ENCODE results near the gene PRMT1. TPM values are rescaled to one million over a fixed set of nuclear protein-coding genes. Genes with fewer than 3 reads are reported as not detected.
"Not testable (repeated sequence)": the region's sequence is repeated elsewhere in the genome, so short reads cannot be mapped to it uniquely, and the experiment has no call there.

PRMT1 gene
- total RNA-seq, 1 donor from 2014 or later: 105 TPM

GRCh38 chr19:49718511-49718910 lies 41.4 kb downstream of the PRMT1 start:
- DNase-seq (ENCODE audit: low spot score): no peak

GRCh38 chr19:49718991-49719390 lies 41.9 kb downstream of the PRMT1 start:
- DNase-seq (ENCODE audit: low spot score): no peak

GRCh38 chr19:49719420-49719819 lies 42.3 kb downstream of the PRMT1 start:
- DNase-seq (ENCODE audit: low spot score): not testable (repeated sequence)

DNA sequence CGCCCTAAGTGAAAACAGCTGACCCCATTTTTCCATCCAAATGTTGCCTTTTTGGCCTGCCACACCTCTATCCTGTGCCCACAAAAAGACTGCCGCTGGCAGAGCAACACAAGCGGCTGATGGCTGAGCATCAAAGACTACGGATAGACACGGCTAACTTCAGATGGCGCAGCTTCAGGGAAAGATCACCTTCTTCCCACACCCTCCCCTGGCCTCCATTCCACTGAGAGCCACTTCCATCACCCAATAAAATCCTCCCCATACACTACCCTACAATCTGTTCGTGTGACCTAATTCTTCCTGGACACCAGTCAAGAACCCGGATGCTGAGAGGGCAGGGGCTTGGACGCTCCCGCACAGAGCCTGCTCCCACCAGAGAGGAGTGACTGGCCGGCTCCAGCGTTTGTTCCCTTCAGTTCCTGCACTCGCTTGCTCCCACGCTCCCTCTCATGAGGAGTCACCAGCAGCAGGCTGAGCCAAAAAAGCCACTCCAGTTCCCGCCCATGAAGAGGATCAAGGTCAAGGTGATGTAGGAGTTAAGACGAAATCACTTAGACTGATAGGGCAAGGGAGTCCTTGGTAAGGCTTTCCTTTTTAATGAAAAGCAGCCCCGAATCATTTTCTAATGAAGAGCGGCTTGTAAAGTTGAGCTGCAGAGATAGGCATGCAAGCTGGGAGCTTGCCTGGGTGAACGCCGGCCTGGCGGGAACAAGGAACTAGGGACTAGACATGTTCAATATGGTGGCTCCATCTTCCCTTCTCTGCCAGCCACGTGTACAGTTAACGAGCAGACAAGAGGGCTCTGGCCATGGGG lies 50.4 kb downstream of the PRMT1 start:
- DNase-seq (ENCODE audit: low spot score): no peak

GRCh38 chr19:49730166-49730565 lies 53.1 kb downstream of the PRMT1 start:
- no peak for DNase-seq (ENCODE audit: low spot score)

Small RNA genes within 50 kb of the gene (microRNA-seq; reads per million reads assigned to microRNA genes)
- not detected for gene MIR5088 (ENCODE audit: borderline number of aligned reads)

Other genes starting within 250 kb of the PRMT1 start
- gene SLC17A7, start 235.7 kb upstream of the PRMT1 start, total RNA-seq: 2.3 TPM
- 50.2 TPM for gene PIH1D1, start 225.5 kb upstream of the PRMT1 start, total RNA-seq
- gene ALDH16A1, start 224.0 kb upstream of the PRMT1 start, total RNA-seq: 32.1 TPM
- gene FLT3LG, start 203.1 kb upstream of the PRMT1 start, total RNA-seq: 6.2 TPM
- gene RPL13A, start 189.7 kb upstream of the PRMT1 start, total RNA-seq: 2,027 TPM
- gene RPS11, start 180.8 kb upstream of the PRMT1 start, total RNA-seq: 1,458 TPM
- 476 TPM for gene FCGRT, start 164.6 kb upstream of the PRMT1 start, total RNA-seq
- 76.2 TPM for gene RCN3, start 149.3 kb upstream of the PRMT1 start, total RNA-seq
- 46.0 TPM for gene NOSIP, start 96.7 kb upstream of the PRMT1 start, total RNA-seq
- 1.1 TPM for gene PRRG2, start 96.0 kb upstream of the PRMT1 start, total RNA-seq
- gene PRR12, start 86.1 kb upstream of the PRMT1 start, total RNA-seq: 22.3 TPM
- gene RRAS, start 37.1 kb upstream of the PRMT1 start, total RNA-seq: 107 TPM
- 64.3 TPM for gene SCAF1, start 35.1 kb upstream of the PRMT1 start, total RNA-seq
- gene IRF3, start 11.4 kb upstream of the PRMT1 start, total RNA-seq: 46.7 TPM
- gene BCL2L12, start 11.3 kb upstream of the PRMT1 start, total RNA-seq: 10.7 TPM
- 1.3 TPM for gene ADM5, start 12.3 kb downstream of the PRMT1 start, total RNA-seq
- gene CPT1C, start 13.8 kb downstream of the PRMT1 start, total RNA-seq: 7.2 TPM
- 1.0 TPM for gene TSKS, start 86.0 kb downstream of the PRMT1 start, total RNA-seq
- 96.4 TPM for gene AP2A1, start 89.7 kb downstream of the PRMT1 start, total RNA-seq
- gene FUZ, start 136.0 kb downstream of the PRMT1 start, total RNA-seq: 12.7 TPM
- 40.4 TPM for gene MED25, start 141.0 kb downstream of the PRMT1 start, total RNA-seq
- 99.4 TPM for gene PTOV1, start 173.9 kb downstream of the PRMT1 start, total RNA-seq
- gene PNKP, start 190.3 kb downstream of the PRMT1 start, total RNA-seq: 57.6 TPM
- 38.8 TPM for gene AKT1S1, start 200.1 kb downstream of the PRMT1 start, total RNA-seq
- gene TBC1D17, start 200.4 kb downstream of the PRMT1 start, total RNA-seq: 39.9 TPM
- 2.3 TPM for gene IL4I1, start 219.6 kb downstream of the PRMT1 start, total RNA-seq